ENCODE measurements around the gene RPTOR.
A peak's percentile ranks its signal among the peaks of the same experiment; 100 is the strongest.

Gene RPTOR

GRCh38 chr17:80921741-80922579, 377.3 kb downstream of the RPTOR start:
- no peak for DNase-seq

GRCh38 chr17:80922580-80923160, 378.0 kb downstream of the RPTOR start:
- DNase-seq: no peak

- no peak for DNase-seq
Observed at GRCh38 chr17:80923211-80924110, 378.8 kb downstream of the RPTOR start.

- no peak for DNase-seq
Observed at GRCh38 chr17:80924111-80924806, 379.6 kb downstream of the RPTOR start.

GRCh38 chr17:80924807-80925610, 380.4 kb downstream of the RPTOR start:
- no peak for DNase-seq

- DNase-seq: peak; percentile 25
Observed at GRCh38 chr17:80925688-80926335, 381.2 kb downstream of the RPTOR start.

- no peak for DNase-seq
Observed at GRCh38 chr17:80926591-80927250, 382.1 kb downstream of the RPTOR start.

GRCh38 chr17:80927791-80928216, 383.2 kb downstream of the RPTOR start:
- peak; percentile 65 for DNase-seq

- no peak for DNase-seq
Observed at GRCh38 chr17:80929449-80929848, 384.8 kb downstream of the RPTOR start.

- no peak for DNase-seq
Observed at GRCh38 chr17:80930335-80931279, 386.0 kb downstream of the RPTOR start.

GRCh38 chr17:80931421-80932265, 387.0 kb downstream of the RPTOR start:
- DNase-seq: peak; percentile 95

GRCh38 chr17:80935526-80935925, 390.9 kb downstream of the RPTOR start:
- DNase-seq: no peak

GRCh38 chr17:80936218-80936617, 391.6 kb downstream of the RPTOR start:
- no peak for DNase-seq

- DNase-seq: no peak
Observed at GRCh38 chr17:80936723-80937122, 392.1 kb downstream of the RPTOR start.

- DNase-seq: peak; percentile 16
Observed at GRCh38 chr17:80937462-80938381, 393.1 kb downstream of the RPTOR start.

GRCh38 chr17:80938556-80938955, 393.9 kb downstream of the RPTOR start:
- no peak for DNase-seq
